Activated CD4-positive, alpha-beta T cell treated with anti-CD3 and anti-CD28 coated beads, Interleukin-2, amount 50 U/mL, for 16 hours (primary cell): ENCODE results near the gene RFC4.
"Not testable (repeated sequence)": the region's sequence is repeated elsewhere in the genome, so short reads cannot be mapped to it uniquely, and the experiment has no call there.

ENCODE experiments used
- DNase-seq: peaks from one replicate; pipeline ENCODE4 v3.0.0-alpha.2; 2020

The RFC4 gene

DNA sequence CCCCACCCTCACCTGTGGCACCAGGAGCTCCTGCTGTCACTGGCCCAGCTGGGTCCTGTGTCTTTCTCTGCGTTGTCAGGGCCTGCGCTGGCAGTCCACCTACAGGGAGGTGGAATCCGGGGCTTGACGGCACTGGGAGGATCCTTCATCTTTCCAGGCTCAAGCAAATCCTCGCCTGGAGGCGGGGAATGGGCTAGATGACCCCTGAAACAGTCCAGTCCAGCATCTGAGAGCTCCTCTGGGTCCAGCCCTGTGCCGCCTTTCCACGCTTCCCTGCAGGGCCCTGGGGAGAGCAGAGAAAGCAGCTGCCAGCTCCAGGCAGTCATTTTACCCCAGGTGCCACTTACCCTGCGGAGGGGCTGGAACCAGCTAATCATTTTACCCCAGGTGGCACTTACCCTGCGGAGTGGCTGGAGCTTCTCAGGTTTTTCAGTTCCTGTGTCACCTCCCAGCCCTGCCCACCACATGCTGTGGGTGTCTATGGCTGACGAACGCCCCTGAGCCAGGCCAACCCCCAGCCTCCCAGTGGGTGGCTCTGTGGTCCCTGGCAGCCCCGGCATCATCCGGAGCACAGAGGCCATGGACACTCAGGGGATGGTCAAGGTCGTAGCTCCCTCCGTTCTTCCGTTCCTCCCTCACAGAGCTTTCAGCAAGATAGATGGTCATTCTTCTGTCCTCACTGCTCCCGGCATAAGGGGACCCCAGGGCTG is 18.3 kb upstream of the RFC4 start:
- no peak for DNase-seq

DNA sequence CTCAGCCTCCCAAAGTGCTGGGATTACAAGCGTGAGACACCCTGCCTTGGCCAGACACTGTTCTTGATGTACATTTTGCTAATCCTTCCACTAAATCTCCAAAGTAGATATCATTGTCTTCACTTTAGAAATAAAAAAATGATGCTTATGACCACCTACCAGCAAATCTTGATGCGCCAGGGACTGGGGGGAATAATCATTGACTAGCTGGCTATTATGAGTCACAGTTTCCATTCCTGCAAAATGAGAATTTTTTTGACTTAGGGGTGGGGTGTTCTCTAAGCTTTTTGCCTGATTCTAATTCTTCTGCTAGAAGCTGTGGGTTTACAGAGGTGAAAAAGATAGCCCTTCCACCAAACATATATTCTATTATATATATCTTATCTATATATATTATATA is 17.1 kb upstream of the RFC4 start:
- DNase-seq = no peak

DNA sequence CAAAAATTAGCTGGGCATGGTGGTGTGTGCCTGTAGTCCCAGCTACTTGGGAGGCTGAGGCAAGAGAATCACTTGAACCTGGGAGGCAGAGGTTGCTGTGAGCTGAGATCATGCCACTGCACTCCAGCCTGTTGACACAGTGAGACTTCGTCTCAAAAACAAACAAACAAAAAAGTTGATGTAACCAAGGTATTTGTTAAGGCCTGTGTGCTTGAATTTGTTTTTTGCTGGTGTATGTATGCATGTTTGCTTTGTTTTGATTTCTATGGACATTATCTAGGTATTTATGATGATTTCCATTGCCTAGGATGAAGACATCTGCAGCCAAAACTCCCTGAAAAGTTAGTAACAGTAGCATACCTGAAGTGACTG is 16.1 kb upstream of the RFC4 start:
- DNase-seq = not testable (repeated sequence)

DNA sequence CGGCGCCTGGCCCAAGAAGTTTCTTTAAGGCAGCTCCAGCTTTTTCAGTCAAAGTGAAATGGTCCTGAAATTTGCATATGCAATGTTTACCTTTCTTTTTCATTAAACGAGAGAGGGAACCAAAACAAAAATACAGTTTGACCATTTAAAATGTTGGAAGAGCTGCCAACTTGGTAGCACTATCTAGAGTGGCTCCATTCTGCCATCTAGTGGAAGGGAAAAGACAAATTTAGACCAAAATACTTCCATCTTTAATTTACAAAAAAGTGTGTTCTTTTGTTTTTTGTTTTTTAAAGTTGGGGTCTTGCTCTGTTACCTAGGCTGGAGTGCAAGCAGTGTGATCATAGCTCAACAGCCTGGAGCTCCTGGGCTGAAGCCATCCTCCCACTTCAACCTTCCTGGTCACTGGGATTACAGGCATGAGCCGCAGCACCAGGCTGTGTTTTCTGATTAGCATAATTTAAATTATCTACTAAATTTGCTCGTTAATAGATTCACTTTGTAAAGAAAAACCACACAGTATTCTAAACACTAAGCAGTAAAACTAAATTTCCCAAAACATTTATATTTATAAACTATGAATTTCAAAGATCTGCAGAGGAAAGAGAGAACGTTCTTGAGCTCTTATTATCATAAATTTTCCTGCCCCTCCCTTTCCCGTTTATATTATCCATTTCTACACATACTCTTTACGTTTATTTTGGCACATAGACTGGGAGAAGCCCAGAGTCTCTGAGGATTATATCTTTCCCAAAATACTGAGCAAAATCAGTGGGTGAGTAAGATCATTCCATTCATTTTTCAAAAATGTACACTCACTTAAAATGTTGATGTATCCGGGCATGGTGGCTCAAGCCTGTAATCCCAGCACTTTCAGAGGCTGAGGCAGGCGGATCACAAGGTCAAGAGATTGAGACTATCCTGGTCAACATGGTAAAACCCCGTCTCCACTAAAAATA is 15.4 kb upstream of the RFC4 start:
- DNase-seq = peak; percentile 64

DNA sequence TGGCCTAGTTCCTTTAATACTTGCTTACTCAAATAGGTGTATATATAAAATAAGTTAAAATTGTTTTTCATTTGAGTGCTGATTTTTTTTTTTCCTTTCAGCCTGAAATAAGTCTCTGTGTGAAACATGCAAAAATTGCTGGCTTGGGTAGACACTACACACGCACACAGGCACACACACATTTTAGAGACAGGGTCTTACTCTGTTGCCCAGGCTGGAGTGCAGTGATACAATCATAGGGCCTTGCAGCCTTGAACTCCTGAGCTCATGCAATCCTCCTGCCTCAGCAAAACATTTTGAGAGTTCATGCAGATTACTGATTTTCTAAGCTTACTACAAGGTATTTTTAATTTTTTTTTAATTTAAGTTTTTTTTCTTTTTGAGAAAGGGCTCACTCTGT is 12.7 kb upstream of the RFC4 start:
- DNase-seq = no peak

DNA sequence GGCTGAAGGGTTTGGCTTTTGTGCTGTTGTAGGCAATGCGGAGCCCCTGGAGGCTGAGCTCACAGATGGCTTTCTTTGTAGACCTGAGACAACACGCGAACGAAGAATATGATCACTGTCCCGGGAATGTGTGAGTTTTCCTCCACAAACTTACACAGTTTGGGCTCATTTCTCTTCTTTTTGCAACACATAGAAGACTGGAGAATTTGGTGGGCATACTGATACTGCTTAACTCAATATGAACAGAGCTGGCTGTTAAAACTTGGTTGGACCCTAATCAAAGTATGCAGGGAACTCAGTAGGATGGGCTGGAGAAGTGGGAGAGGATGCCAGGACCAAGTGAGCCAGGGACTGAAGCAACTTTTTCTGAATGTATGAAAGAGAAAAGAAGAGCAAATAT is 12.2 kb upstream of the RFC4 start:
- DNase-seq = no peak

DNA sequence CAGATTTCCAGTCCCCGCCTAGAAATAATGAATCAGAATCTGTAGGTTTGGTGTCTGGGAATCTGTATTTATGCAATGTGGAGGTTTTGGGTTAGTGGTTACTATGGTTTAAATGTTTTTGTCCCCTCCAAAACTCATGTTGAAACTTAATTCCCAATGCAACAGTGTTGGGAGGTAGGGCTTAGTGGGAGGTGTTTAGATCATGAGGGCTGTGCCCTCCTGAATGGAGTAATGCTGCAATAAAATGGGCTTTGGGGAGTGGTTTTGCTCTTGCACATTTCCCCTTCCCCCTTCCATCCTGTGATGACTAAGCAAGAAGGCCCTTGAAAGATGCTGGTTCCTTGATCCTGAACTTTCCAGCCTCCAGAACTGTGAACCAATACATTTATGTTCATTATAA is 9.2 kb upstream of the RFC4 start:
- no peak for DNase-seq

DNA sequence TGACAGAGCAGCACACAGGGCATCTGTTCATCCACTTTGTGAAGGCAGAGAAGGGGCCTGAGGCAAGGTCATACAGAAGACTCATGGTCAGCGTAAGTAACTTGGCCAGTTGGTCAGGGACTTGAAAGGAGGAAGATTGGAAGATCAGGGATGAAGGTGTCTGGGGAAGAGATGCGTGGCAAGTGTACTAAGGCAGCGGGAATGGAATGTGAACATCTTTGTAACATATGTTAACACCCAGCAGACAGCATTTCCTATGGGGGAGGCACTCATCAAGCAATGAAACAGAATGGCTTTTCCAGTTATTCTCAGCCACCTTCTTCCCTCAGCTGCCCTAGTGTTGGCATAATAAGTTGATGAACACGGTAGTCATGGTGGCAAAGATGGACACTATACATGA is 7.8 kb upstream of the RFC4 start:
- no peak for DNase-seq

DNA sequence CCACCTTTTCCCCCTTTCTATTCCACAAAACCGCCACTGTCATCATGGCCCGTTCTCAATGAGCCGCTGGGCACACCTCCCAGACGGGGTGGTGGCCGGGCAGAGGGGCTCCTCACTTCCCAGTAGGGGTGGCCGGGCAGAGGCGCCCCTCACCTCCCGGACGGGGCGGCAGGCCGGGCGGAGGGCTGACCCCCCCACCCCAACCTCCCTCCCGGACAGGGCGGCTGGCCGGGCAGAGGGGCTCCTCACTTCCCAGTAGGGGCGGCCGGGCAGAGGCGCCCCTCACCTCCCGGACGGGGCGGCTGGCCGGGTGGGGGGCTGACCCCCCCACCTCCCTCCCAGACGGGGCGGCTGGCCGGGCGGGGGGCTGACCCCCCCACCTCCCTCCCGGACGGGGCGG is 5.0 kb upstream of the RFC4 start:
- not testable (repeated sequence) for DNase-seq

DNA sequence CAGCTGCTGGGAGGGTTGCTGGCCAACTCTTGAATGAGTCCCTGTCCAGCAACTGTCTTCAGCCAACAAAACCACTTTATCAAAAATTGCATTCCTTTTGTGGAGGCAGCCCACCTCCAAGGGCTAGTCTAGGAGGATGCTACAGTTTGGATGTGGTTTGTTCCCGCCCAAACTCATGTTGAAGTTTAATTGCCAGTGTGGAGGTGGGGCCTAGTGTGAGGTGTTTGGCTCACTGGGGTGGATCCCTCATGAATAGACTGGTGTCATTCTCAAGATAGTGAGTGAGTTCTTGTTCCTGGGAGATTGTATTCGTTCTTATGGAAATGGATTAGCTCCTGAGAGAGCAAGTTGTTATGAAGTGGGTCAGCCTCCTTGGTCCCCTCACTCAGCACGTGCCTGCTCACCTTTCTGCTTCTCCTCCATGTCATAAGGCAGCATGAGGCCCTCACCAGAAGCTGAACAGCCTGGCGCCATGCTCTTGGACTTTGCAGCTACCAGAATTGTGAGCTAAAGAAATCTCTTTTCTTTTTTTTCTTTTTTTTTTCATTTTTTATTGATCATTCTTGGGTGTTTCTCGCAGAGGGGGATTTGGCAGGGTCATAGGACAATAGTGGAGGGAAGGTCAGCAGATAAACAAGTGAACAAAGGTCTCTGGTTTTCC is 4.2 kb upstream of the RFC4 start:
- DNase-seq = no peak

DNA sequence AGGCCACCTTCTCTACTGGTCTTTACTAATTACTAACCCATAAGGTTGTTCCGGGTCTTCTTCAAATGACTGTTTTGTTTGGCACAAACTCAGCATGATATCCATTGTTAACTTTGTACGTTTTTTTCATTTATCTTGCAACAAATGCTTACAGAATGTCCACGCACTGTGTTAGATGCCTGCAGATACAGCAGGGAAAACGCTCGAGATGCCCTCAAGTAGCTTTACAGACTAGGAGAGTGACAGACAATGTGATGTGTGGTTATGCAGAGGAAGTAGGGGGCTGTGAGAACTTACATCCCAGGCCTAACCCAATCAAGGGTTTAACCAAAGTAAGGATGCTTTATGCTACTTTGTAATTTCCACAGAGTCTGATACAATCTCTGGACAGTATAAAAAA is 949 bp upstream of the RFC4 start:
- DNase-seq = peak; percentile 30

DNA sequence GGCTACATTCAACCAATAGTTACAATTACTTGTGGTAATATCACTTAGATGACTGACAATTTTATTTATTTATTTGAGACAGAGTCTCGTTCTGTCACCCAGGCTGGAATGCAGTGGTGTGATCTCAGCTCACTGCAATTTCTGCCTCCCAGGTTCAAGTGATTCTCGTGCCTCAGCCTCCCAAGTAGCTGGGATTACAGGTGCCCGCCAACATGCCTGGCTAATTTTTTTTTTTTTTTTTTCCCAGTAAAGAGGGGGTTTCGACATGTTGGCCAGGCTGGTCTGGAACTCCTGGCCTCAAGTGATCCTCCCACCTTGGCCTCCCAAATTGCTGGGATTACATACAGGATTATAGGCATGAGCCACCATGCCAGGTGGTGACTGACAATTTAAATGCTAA is 2.8 kb downstream of the RFC4 start:
- not testable (repeated sequence) for DNase-seq

DNA sequence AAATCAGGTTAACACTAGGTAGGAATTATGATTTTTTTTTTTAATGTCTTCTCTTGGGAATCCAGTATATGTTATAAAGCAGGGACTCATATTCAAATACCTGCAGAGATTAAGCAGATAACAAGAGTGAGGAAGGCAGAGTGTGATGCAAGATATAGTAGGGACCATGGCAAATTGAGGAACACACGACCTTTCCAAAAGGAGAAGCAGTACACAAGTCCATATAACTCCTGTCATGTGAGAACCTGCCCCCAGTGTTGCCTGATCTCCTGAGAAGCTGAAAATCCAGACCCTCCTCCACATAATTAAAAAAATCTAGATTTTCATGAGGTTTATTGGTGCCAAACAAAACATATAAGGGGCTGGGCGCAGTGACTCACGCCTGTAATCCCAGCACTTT is 3.6 kb downstream of the RFC4 start:
- DNase-seq = no peak

DNA sequence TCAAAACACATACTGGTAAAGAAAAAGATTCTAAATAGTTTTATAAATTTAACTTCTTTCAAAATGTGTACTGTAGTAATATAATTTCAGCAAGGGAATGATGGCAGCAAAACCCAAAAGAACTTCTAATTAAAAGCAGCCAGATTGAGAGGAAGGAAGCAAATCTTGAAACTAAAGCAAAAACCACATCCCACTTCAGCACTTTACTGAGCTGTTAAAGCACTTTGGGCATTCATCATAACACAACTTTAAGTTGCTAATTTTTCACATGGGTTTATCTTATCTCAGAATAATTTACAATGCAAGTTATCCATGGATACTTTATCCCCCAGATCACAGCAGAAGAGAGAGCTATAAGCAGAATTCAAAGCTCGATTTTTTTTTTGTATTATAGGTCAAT is 6.0 kb downstream of the RFC4 start:
- peak; percentile 29 for DNase-seq

DNA sequence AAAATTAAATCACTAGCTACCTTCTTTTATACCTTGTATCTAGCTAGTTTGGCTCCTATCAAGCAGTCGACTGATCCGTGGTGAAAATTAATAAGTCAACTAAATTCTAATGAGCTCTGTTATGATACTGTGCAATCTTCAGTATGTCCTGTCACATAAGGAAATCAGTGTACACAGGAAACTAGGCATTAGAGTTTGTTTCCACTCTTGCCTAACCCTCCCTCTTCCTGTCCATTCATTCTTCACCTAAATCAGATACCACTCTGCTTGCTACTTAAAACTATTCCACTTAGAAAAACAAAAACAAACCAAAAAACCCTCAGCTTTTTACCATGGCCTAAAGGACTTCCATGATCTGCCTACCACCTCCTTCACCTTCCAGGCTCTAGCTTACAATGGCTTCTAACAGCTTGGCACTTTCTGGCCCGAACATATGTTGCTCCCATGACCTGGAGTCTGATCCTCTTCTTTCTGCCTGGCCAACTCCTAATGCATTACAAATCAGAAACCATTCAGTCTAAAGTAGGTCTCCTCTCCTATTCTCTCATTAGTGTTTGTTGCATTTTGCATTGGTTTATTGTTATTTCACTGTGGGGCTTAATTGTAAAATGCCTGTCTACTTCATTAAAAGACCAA is 7.9 kb downstream of the RFC4 start:
- DNase-seq = peak; percentile 34

DNA sequence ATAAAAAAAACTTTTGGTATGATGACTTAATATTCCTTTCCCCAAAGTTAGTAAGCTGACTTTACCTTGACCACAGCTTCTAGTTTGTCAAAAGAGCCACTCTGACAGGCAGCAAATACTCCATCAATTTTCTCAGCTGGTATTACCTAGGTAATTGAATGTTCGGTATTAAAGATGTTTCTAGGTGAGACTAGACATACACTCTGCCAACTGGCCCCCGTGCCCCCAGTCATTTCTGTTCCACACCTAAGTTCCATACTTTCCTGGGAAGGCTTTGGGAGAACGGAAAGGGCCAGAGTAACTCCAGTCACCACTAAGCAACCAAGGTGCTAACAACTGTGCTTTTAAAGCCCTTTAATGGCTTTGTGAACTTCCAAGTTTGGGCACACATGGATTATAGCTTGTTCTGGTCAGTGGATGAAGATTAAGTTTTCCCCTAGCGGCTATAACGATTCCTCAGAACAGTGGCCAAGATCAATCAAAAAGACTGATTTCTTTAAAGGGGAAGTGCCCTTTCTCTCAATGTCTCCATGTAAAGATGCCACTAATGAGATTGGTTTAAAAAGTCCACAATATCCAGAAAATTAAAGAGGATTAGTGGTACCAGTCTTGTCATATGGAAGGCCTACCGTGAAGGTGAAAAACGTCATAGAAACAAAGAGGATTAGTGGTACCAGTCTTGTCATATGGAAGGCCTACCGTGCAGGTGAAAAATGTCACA is 15.9 kb downstream of the RFC4 start:
- DNase-seq = peak; percentile 64

DNA sequence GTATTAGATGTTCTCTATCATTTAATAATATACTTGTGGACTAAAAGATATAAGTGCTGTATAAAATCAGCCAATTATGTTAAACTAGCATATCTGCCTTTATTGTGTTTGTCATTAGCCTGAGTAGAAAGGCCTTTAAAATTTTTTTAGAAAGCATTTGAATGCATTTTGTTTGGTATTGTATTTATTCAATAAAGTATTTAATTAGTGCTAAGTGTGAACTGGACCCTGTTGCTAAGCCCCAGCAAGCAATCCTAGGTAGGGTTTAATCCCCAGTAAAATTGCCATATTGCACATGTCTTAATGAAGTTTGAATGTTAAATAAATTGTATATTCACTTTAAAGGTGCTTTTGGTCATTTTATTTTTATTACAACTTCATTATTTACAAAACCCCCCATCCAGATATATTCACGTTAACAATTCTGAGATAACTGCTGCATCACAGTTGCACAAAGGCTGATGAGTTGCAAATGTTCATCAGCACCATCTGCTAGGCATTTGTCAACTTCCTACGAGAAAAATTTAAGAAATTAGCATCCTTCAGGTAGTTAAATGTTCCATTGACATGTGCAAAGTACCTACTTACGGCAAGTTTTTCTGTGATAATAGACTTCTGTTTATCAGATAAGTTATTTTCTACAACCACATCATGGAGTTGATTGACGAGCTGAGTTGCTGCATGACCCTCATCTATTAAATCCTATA is 16.6 kb downstream of the RFC4 start:
- DNase-seq = no peak

DNA sequence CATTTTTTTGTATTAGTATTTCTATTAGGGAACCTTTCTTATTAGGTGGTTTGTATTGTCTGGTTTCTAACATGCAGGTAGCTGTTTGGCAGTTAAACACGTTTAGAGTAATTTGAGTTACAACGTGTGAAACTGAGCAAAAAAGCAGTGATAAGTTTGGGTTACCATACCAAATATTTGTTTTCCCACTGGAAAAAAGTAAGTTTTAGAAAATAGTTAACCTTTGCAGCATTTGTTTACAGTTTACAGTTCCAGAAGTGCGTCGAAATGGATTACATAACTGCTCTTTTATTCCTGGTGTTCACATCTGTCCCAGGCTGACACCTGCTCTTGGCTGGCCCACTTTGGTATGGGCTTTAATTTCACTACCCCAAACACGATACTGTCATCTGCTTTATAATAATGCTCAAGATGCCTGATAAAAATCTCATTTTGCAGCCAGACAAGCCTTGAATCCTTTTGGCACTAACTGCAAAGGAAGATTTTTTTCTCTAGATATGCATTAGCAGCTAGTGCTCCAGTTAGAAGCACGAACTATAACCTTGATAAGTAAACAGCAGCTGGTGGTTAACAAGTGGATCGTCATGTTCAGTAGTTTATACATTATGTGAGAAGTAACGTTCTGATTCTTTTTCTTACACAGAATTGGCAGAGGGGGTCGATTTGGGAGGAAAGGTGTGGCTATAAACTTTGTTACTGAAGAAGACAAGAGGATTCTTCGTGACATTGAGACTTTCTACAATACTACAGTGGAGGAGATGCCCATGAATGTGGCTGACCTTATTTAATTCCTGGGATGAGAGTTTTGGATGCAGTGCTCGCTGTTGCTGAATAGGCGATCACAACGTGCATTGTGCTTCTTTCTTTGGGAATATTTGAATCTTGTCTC is 17.6 kb downstream of the RFC4 start:
- DNase-seq = peak; percentile 29

DNA sequence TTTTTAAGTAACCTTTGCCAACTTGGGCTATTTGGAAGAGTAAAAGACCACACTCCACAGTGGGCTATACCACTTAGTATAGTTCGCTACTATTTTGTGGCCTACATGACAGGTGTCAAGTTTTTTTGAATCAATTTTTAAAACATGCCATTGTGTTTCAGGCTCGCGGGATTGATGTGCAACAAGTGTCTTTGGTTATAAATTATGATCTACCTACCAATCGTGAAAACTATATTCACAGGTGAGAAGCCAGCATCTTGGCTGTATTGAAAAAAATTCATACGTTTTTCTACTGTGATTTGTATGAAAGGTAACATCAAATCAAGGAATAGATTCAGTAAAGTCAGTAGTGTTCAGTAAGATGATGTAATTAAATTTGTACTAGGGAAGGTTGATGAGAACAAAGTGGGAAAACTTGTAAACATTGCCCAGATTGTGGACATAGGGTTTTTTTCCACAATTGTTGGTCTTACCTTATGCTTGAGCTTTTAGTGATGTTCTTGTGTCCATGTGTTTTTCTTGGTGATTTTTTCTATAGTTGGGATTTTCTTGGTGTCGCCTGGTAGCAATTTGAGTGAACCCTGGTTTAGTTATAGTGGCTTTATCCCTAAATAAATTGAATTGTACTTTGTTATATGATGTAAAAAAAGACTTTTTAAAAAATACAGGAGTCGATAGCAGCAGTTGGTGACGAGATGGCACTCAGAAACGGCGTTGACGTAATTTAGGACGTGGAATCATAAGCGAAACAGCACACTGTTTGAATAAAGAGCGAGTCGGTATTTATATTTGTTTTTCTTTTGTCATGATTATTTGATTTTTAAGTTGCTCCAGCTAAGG is 18.4 kb downstream of the RFC4 start:
- DNase-seq = no peak

DNA sequence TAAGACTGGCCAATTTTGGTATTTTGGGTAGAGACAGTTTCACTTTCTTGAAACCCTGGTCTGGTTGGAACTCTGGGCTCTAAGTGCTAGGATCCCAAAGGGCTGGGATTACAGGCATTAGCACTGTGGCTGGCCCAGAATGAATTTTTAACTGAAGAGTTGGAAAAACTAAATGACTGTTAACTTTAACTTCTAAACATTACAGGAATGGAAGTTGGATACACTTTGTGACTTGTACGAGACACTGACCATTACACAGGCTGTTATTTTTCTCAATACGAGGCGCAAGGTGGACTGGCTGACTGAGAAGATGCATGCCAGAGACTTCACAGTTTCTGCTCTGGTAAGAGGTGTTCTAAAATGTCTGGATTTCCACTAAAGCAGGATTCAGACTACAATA is 19.4 kb downstream of the RFC4 start:
- peak; percentile 25 for DNase-seq
